Astrocyte of the spinal cord (primary cell): ENCODE results near the gene CELSR1.
A peak's percentile ranks its signal among the peaks of the same experiment; 100 is the strongest.

ENCODE experiments used
- DNase-seq: peaks from one replicate; pipeline ENCODE4 v3.0.0; 2011; ENCODE audit warnings: low read depth, low spot score
- H3K4me3 ChIP-seq: 2 replicates; pipeline ENCODE4 v1.5.1; 2011; ENCODE audit warnings: low read depth, mild to moderate bottlenecking, low read length, moderate library complexity
- in situ Hi-C: cut with HindIII; loops from 2 replicates; pipeline ENCODE4 v1.10.0; 2017; ENCODE audit warnings: low sequenced_read_pairs
- TF ChIP-seq, protein P1 (sequence below): IDR thresholded peaks from 2 replicates; pipeline ENCODE4 v1.5.1; 2012; ENCODE audit warnings: low read depth, mild to moderate bottlenecking, low read length, inconsistent platforms

CELSR1 gene

DNA sequence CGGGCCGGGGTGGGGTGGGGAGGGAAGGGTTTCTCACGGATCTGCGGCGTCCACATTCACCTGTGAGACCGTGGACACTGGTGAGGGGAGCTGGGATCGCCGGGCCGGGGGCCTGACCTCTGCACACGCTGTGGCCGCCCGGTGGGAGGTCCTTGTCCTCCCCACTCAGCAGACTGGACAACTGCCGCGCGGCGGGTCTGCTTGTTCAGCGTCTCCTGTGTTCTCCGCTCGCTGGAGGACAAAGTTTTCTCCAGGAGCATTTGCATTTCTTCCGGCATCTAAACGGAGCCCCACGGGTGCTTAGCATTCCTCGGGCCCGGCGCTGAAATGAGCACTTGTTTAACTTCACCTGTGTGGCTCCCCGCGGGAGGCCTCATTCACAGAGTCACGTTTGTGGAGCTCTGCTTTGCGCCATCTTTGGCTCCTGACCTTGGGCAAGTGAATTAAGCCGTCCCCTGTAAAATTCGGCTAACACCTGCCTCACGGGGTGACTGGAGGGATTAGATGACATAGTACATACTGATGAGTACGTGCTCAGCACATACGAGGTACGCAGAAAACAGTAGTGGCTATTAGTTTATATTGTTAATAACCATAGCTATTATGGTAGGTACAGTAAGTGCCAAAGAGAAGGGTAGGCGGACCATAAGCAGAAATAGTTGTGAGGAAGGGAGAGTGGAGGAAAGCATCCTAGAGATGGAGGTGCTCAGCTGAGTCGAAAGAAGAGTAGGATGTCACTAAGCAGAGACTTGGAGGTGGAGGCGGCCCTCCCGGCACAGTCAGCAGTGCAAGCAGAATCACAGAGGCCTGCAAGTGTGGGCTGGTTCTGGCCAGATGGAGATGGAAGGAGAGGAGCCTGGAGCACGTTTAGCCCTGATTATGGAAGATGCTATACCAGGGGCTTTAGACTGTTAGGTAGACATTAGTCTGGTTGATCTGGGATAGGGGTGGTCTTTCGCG lies 201.0 kb downstream of the CELSR1 start:
- DNase-seq, result no peak
- TF ChIP-seq, protein P1, sequence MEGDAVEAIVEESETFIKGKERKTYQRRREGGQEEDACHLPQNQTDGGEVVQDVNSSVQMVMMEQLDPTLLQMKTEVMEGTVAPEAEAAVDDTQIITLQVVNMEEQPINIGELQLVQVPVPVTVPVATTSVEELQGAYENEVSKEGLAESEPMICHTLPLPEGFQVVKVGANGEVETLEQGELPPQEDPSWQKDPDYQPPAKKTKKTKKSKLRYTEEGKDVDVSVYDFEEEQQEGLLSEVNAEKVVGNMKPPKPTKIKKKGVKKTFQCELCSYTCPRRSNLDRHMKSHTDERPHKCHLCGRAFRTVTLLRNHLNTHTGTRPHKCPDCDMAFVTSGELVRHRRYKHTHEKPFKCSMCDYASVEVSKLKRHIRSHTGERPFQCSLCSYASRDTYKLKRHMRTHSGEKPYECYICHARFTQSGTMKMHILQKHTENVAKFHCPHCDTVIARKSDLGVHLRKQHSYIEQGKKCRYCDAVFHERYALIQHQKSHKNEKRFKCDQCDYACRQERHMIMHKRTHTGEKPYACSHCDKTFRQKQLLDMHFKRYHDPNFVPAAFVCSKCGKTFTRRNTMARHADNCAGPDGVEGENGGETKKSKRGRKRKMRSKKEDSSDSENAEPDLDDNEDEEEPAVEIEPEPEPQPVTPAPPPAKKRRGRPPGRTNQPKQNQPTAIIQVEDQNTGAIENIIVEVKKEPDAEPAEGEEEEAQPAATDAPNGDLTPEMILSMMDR, result no peak
- peak overlapping the region; percentile 93 for H3K4me3 ChIP-seq
- in situ Hi-C loops, result no loop called here

DNA sequence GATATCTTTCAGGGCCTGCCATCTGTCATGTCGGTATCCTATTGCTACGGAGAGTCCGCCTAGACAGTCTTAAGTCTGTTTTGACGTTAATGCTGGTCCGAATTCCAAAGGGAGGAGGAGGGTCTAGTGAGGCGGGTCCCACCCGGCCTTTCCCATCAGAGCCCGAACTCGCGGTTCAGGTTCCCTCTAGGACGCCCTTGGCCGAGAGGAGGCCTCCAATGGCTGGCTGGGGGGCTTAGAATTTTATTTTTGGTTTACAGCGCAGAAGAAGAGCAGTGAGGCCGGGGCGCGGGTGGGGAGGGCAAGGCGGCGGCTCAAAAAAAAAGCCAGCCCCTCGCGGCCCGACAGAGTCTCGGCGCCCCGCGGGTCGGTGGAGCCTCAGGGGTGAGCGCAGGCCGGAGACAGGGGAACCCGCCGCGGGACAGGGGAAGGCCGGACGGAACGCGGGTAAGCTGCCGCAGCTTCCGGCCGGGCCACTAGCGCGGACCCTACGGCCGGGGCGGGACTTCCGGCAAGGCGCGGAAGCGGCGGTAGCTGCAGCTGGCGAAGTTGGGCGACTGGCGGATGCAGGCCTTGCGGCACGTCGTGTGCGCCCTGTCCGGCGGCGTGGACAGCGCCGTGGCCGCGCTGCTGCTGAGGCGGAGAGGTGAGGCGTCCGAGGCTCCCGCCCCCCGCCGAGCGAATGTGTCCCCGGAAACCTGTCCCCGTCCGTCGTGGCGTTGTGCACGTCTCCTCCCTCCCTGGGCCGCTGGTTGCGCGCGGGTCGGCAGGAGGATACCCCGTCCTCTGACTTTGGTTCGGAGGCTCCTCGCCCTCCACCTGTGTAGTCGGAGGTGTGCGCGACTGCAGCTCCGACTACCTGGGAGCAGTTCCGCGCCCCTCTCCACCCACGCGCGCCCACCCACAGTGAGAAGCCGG lies 202.0 kb downstream of the CELSR1 start, which contains the start of gene TRMU:
Gene TRMU, plus strand, starts transcription at position 514 of the 918 bp plus-strand sequence. Its CDS starts 51 bp downstream, at position 565.
- TF ChIP-seq, protein P1, result no peak
- peak within 1 kb of the TSS; percentile 93 for H3K4me3 ChIP-seq
- peak; percentile 85 for DNase-seq
- in situ Hi-C loops, result no loop called here

DNA sequence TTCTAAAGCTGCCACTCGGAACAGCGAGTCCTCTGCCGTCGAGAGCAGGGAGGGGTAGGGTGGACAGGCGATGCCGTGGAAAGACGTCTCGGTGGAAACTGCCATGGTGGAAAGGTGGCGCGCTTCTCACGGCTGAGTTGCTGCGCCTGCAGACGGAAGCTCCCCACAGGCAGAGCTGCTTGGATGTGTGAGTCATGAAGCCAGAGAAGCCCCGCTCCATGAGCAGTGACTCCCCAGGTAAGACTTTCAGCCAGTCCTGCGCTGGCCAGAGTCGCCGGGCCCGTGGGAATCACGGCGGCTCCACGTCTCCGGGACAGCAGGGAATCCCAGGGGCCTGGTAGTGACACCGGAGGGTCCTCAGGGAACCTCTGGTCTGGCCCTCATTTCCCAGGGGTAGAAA lies 205.9 kb downstream of the CELSR1 start:
- TF ChIP-seq, protein P1, result no peak
- H3K4me3 ChIP-seq, result no peak overlapping the region
- no peak for DNase-seq
- in situ Hi-C loops, result no loop called here

DNA sequence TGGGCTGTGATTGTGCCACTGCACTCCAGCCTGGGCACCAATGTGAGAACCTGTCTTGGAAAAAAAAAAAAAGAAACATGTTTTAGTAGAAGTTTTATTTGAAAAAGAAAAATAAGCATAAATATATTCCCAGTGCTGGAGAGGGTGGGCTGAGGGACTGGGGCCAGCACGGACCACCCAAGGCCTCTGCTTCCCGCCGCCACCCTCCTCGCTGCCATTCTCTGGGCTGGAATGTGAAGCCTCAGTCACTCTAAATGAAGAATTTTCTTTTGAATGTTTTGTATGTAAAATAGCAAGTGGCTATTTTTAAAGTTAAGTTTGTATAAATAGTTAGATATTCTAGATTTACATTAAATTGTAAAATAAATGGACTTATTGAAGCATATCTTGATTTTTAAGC lies 207.0 kb downstream of the CELSR1 start:
- TF ChIP-seq, protein P1, result no peak
- in situ Hi-C loops, result no loop called here
- DNase-seq, result no peak

DNA sequence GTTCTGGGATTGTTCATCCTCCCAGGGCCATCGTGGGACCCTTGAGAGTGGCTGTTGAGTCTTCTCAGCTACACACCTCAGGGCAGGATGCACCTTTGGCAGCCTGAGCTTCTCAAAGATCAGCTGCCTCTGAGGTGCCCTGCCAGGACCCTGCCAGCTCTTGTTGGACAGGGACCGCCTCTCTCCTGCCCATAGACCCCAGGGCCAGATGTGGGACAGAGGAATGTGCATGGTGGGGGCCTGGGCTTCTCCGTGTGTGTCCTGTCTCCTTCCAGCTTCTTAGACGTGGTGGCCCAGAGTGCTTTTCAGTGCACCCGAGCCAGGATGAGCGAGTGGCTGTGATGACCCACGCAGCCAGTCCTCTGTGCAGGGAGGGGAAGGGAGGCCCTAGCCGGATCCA lies 207.8 kb downstream of the CELSR1 start:
- DNase-seq, result no peak
- in situ Hi-C loops, result no loop called here
- TF ChIP-seq, protein P1, result no peak
- no peak overlapping the region for H3K4me3 ChIP-seq

More for the DNA sequence above, 207.0 kb downstream of the CELSR1 start:
- no peak overlapping the region for H3K4me3 ChIP-seq

DNA sequence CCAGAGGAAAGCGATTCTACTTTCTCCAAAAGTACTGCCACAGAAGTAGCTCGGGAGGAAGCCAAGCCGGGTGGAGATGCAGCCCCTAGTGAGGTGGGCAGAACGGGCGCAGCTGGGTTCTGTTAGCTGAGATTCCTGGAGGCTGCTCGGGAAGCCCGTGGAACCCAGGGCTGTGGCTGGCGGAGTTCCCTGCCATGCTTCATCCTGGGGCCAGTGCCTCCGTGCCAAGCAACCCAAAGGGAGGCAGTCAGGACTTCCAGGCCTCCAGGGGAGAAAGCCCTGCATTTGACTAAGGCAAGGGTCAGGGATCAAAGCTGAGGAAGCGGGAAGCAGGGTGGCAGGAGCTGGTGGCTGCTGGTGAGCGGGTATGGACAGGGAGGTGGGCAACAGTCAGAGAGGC lies 208.6 kb downstream of the CELSR1 start:
- DNase-seq, result no peak
- no peak overlapping the region for H3K4me3 ChIP-seq
- in situ Hi-C loops, result no loop called here
- TF ChIP-seq, protein P1, result no peak
